Measurements from ENCODE around the gene NLRP13.

Gene NLRP13

GRCh38 chr19:55901369-55902079, 30.6 kb downstream of the NLRP13 start:
- no peak for DNase-seq

- DNase-seq: no peak
Observed at GRCh38 chr19:55898911-55899310, 33.2 kb downstream of the NLRP13 start.

- no peak for DNase-seq
Observed at GRCh38 chr19:55882626-55883025, 49.5 kb downstream of the NLRP13 start.

- DNase-seq: no peak
Observed at GRCh38 chr19:55877211-55877610, 54.9 kb downstream of the NLRP13 start.

- DNase-seq: no peak
Observed at GRCh38 chr19:55870736-55871135, 61.4 kb downstream of the NLRP13 start.

GRCh38 chr19:55867101-55867500, 65.0 kb downstream of the NLRP13 start:
- DNase-seq: no peak

- DNase-seq: no peak
Observed at GRCh38 chr19:55866521-55866920, 65.6 kb downstream of the NLRP13 start.

GRCh38 chr19:55858969-55859368, 73.2 kb downstream of the NLRP13 start:
- DNase-seq: no peak

- DNase-seq: no peak
Observed at GRCh38 chr19:55858401-55858800, 73.7 kb downstream of the NLRP13 start.

- no peak for DNase-seq
Observed at GRCh38 chr19:55857974-55858373, 74.2 kb downstream of the NLRP13 start.

- DNase-seq: no peak
Observed at GRCh38 chr19:55857149-55857548, 75.0 kb downstream of the NLRP13 start.

- no peak for DNase-seq
Observed at GRCh38 chr19:55855160-55855559, 77.0 kb downstream of the NLRP13 start.
